HEK293 (cell line): ENCODE measurements around the gene REM2.

Experiments used
- BCL11A ChIP-seq: fragments of 450-650 bp; formaldehyde crosslinking; IDR thresholded peaks from 2 replicates; pipeline ENCODE4 v1.5.1; 2016; ENCODE audit warnings: low read depth, missing biosample characterization, missing genetic modification characterization
- BCL6B ChIP-seq: fragments of 450-650 bp; formaldehyde crosslinking; IDR thresholded peaks from 2 replicates; pipeline ENCODE4 v1.5.1; 2017; ENCODE audit warnings: missing biosample characterization, missing genetic modification characterization
- MZF1 ChIP-seq: fragments of 450-650 bp; formaldehyde crosslinking; IDR thresholded peaks from 2 replicates; pipeline ENCODE4 v1.5.1; 2017; ENCODE audit warnings: missing biosample characterization, missing genetic modification characterization, borderline replicate concordance
- PRDM10 ChIP-seq: fragments of 450-650 bp; formaldehyde crosslinking; IDR thresholded peaks from 2 replicates; pipeline ENCODE4 v1.5.1; 2016; ENCODE audit warnings: missing biosample characterization, missing genetic modification characterization
- PRDM4 ChIP-seq: fragments of 450-650 bp; formaldehyde crosslinking; IDR thresholded peaks from 2 replicates; pipeline ENCODE4 v1.5.1; 2017; ENCODE audit warnings: missing biosample characterization, missing genetic modification characterization
- SCRT1 ChIP-seq: fragments of 450-650 bp; formaldehyde crosslinking; IDR thresholded peaks from 2 replicates; pipeline ENCODE4 v1.5.1; 2016; ENCODE audit warnings: missing biosample characterization, missing genetic modification characterization, borderline replicate concordance
- SCRT2 ChIP-seq: fragments of 450-650 bp; formaldehyde crosslinking; IDR thresholded peaks from 2 replicates; pipeline ENCODE4 v1.5.1; 2016; ENCODE audit warnings: missing biosample characterization, missing genetic modification characterization
- TRIM28 ChIP-seq: IDR thresholded peaks from 2 replicates; pipeline ENCODE4 v1.6.1; 2011; ENCODE audit warnings: low read length, control low read depth, borderline replicate concordance
- WT1 ChIP-seq: fragments of 450-650 bp; formaldehyde crosslinking; IDR thresholded peaks from 2 replicates; pipeline ENCODE4 v1.5.1; 2016; ENCODE audit warnings: missing biosample characterization, missing genetic modification characterization
- ZBTB17 ChIP-seq: fragments of 450-650 bp; formaldehyde crosslinking; IDR thresholded peaks from 2 replicates; pipeline ENCODE4 v1.5.1; 2016; ENCODE audit warnings: missing biosample characterization, missing genetic modification characterization
- ZBTB44 ChIP-seq: fragments of 450-650 bp; IDR thresholded peaks from 2 replicates; pipeline ENCODE4 v1.5.1; 2018; ENCODE audit warnings: missing biosample characterization, mild to moderate bottlenecking, missing genetic modification characterization
- ZBTB48 ChIP-seq: fragments of 450-650 bp; formaldehyde crosslinking; IDR thresholded peaks from 2 replicates; pipeline ENCODE4 v1.5.1; 2016; ENCODE audit warnings: missing biosample characterization, missing genetic modification characterization
- ZBTB6 ChIP-seq: fragments of 450-650 bp; formaldehyde crosslinking; IDR thresholded peaks from 2 replicates; pipeline ENCODE4 v1.5.1; 2017; ENCODE audit warnings: missing biosample characterization, missing genetic modification characterization
- ZNF133 ChIP-seq: fragments of 450-650 bp; formaldehyde crosslinking; IDR thresholded peaks from 2 replicates; pipeline ENCODE4 v1.5.1; 2016; ENCODE audit warnings: missing biosample characterization, missing genetic modification characterization
- ZNF146 ChIP-seq: fragments of 450-650 bp; formaldehyde crosslinking; IDR thresholded peaks from 2 replicates; pipeline ENCODE4 v1.5.1; 2016; ENCODE audit warnings: missing biosample characterization, missing genetic modification characterization
- ZNF19 ChIP-seq: fragments of 450-650 bp; formaldehyde crosslinking; IDR thresholded peaks from 2 replicates; pipeline ENCODE4; 2016; ENCODE audit warnings: missing biosample characterization, missing genetic modification characterization, low read depth
- ZNF292 ChIP-seq: fragments of 450-650 bp; formaldehyde crosslinking; IDR thresholded peaks from 2 replicates; pipeline ENCODE4 v1.5.1; 2016; ENCODE audit warnings: low read depth, missing biosample characterization, missing genetic modification characterization, borderline replicate concordance
- ZNF302 ChIP-seq: fragments of 450-650 bp; formaldehyde crosslinking; IDR thresholded peaks from 2 replicates; pipeline ENCODE4 v1.5.1; 2016; ENCODE audit warnings: missing biosample characterization, missing genetic modification characterization, low read depth
- ZNF335 ChIP-seq: fragments of 450-650 bp; formaldehyde crosslinking; conservative IDR thresholded peaks from 2 replicates; pipeline ENCODE4 v1.5.1; 2016; ENCODE audit warnings: missing biosample characterization, missing genetic modification characterization
- ZNF544 ChIP-seq: fragments of 450-650 bp; formaldehyde crosslinking; IDR thresholded peaks from 2 replicates; pipeline ENCODE4 v1.5.0; 2017; ENCODE audit warnings: missing biosample characterization, missing genetic modification characterization
- ZNF571 ChIP-seq: fragments of 450-650 bp; formaldehyde crosslinking; IDR thresholded peaks from 2 replicates; pipeline ENCODE4 v1.5.0; 2017; ENCODE audit warnings: missing biosample characterization, missing genetic modification characterization
- ZNF585B ChIP-seq: fragments of 450-650 bp; formaldehyde crosslinking; IDR thresholded peaks from 2 replicates; pipeline ENCODE4 v1.5.1; 2016; ENCODE audit warnings: missing biosample characterization, missing genetic modification characterization
- ZNF624 ChIP-seq: fragments of 450-650 bp; formaldehyde crosslinking; IDR thresholded peaks from 2 replicates; pipeline ENCODE4 v1.5.1; 2017; ENCODE audit warnings: missing biosample characterization, missing genetic modification characterization
- ZNF626 ChIP-seq: fragments of 450-650 bp; sonication (Bioruptor Pico); formaldehyde crosslinking; IDR thresholded peaks from 2 replicates; pipeline ENCODE4 v1.5.1; 2018; ENCODE audit warnings: missing biosample characterization, missing genetic modification characterization, inconsistent platforms
- ZNF664 ChIP-seq: fragments of 450-650 bp; formaldehyde crosslinking; IDR thresholded peaks from 2 replicates; pipeline ENCODE4 v1.5.1; 2016; ENCODE audit warnings: missing biosample characterization, missing genetic modification characterization
- ZNF692 ChIP-seq: fragments of 450-650 bp; formaldehyde crosslinking; IDR thresholded peaks from 2 replicates; pipeline ENCODE4 v1.5.1; 2016; ENCODE audit warnings: missing biosample characterization, missing genetic modification characterization
- ZSCAN18 ChIP-seq: fragments of 450-650 bp; formaldehyde crosslinking; IDR thresholded peaks from 2 replicates; pipeline ENCODE4 v1.5.1; 2016; ENCODE audit warnings: missing biosample characterization, missing genetic modification characterization

Gene REM2

GRCh38 chr14:22872033-22872832 is 10.8 kb upstream of the REM2 start (continued):
- TF ChIP-seq BCL6B, result no peak
- no peak for TF ChIP-seq ZNF302
- peak; percentile 65 for TF ChIP-seq ZBTB17
- TF ChIP-seq ZNF664 (tag by site-specific recombination), result no peak
- no peak for TF ChIP-seq ZBTB44
- TF ChIP-seq PRDM10 (tag by site-specific recombination), result no peak
- no peak for TF ChIP-seq ZNF133
- TF ChIP-seq ZBTB6 (tag by site-specific recombination), result no peak
- TF ChIP-seq ZNF624 (tag by site-specific recombination), result no peak
- no peak for TF ChIP-seq PRDM4 (tag by site-specific recombination)
- no peak for TF ChIP-seq SCRT2 (tag by site-specific recombination)
- no peak for TF ChIP-seq SCRT1 (tag by site-specific recombination)
- no peak for TF ChIP-seq ZNF292 (tag by site-specific recombination)
- peak; percentile 59 for TF ChIP-seq ZBTB48 (tag by site-specific recombination)
- no peak for TF ChIP-seq WT1 (tag by site-specific recombination)
- TF ChIP-seq BCL11A (tag by site-specific recombination), result no peak; the same call in 1 of the 2 replicates
- peak; percentile 74 for TF ChIP-seq ZNF335
- TF ChIP-seq ZNF19 (tag by site-specific recombination), result no peak
- no peak for TF ChIP-seq ZSCAN18 (tag by site-specific recombination)
- no peak for TF ChIP-seq ZNF544 (tag by site-specific recombination)
- no peak for TF ChIP-seq MZF1
- no peak for TF ChIP-seq TRIM28
- peak; percentile 32; the same call in 1 of the 2 replicates for TF ChIP-seq ZNF692
- no peak for TF ChIP-seq ZNF585B (tag by site-specific recombination)
- TF ChIP-seq ZNF146 (tag by site-specific recombination), result no peak
- TF ChIP-seq ZNF571, result no peak
- TF ChIP-seq ZNF626 (tag by site-specific recombination), result no peak
